Stimulated activated CD8-positive, alpha-beta memory T cell treated with anti-CD3 and anti-CD28 coated beads, Interleukin-4, amount 100 ng/mL, for 48 hours (primary cell): ENCODE results near the gene AP3D1.

Experiments used
- DNase-seq: peaks from one replicate; pipeline ENCODE4 v3.0.0-alpha.2; 2020

AP3D1 gene

GRCh38 chr19:2081873-2082810, 69.2 kb downstream of the AP3D1 start:
- DNase-seq = peak; percentile 69

- no peak for DNase-seq
These were observed 70.9 kb downstream of the AP3D1 start for GRCh38 chr19:2080336-2080988.

DNA sequence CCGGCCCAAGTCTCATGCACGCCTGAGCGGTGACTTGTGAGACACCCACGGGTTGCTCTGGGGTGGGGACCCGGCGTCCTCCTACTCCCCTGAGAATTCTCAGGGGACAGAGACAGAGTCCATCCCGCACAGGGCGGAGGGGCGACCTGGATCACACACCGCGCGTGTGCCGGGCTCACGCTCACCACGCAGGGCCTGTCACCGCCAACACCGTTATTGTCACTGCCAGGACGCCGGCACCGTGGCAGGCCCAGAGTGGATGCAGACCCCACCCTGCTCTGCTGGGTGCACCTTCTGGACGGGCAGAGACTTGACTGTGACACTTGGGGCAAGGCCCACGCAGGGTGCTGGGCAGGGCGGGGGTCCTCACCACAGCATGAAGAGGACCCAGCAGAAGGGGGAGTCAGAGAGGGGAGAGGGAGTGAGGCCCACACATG, 71.5 kb downstream of the AP3D1 start:
- no peak for DNase-seq

DNA sequence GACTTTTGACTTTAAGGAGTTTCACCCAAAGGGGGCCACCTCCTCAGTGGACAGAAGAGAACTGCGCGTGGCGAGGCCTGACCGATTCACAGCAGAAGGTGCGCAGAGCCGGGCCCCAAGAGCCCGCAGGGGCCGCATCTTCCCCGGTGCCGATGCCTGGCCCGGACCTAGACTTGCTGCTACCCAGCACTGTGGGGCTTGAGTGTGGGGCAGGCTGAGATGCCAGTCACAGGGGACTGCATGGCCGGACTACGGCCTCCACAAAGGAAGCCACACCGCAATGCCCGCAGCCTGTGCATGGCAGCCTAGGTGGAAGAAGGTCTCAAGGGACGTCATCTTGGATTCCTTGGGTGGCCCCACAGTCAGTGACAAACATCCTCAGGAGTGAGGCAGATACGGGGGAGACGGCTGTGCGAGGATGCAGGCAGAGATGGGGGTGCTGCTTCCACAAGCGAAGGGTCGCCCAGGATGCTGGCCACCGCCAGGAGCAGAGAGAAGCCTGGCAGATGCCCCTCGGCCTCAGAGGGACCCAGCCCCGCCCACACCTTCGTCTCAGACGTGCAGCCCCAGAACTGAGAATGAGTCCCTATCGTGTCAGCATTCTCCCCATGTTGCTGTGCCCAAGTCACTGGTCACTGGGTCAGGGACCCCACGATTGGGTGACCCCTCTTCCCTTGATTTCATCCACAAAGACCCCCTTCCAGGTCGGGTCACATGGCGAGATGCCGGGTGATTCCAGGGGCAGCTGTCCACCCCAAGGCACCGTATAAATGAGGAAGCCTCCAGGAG, 72.1 kb downstream of the AP3D1 start:
- no peak for DNase-seq

DNA sequence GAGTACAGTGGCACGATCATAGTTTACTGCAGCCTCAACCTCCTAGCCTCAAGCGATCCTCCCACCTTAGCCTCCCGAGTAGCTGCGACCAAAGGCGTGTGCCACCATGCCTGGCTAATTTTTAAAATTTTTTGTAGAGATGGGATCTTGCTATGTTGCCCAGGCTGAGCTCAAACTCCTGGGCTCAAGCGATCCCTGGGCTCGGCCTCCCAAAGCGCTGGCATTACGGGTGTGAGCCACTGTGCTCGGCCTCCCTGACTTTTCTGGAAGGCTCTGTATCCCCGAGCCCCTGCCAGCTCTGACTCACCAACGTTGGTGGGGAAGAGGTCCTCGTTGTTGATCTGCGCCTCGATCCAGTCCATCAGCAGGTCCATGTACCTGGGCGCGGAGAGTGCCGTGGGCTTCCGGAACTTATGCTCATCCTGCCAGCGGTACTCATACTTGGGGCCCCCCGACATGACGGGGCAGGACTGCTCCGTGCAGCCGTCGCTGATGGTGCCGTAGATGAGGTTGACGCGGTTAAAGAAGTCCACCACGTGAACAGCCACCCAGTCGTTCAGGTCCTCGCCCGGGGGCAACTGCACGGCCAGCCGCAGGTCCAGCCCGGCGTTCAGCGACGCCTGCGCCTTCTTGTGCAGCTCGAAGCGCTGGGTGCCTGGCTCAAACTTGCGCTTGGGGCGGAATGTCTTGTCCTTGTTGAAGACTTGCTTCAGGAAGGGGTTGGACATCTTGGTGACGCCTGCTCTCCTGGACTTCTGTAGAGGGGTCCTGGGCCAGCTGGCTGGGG, 73.3 kb downstream of the AP3D1 start:
- DNase-seq = no peak

- DNase-seq = no peak
These were observed 74.0 kb downstream of the AP3D1 start for GRCh38 chr19:2077398-2077797.

DNA sequence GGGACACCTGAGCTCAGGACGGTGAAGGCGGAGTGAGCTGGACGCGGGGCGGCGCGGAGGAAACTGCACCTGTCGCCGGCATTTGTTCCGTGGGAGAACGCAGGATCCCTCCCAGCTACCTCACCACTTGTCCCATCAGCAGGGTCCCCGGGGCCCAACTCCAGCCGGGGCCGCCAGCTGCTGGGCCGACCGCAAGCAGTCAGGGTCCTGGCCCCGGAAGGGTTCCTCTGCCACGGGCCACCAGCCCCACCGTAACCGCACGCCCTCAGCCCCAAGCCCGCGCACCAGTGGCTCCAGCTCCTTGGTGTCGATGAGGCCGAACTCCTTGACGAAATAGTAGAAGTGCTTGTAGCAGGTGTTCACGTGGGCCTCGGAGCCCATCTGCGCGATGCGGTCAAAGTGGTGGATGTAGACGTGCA, 74.8 kb downstream of the AP3D1 start:
- no peak for DNase-seq

- no peak for DNase-seq
These were observed 78.4 kb downstream of the AP3D1 start for GRCh38 chr19:2072757-2073551.

GRCh38 chr19:2070986-2071673, 80.2 kb downstream of the AP3D1 start:
- DNase-seq = no peak

GRCh38 chr19:2070436-2070827, 80.9 kb downstream of the AP3D1 start:
- DNase-seq = no peak

DNA sequence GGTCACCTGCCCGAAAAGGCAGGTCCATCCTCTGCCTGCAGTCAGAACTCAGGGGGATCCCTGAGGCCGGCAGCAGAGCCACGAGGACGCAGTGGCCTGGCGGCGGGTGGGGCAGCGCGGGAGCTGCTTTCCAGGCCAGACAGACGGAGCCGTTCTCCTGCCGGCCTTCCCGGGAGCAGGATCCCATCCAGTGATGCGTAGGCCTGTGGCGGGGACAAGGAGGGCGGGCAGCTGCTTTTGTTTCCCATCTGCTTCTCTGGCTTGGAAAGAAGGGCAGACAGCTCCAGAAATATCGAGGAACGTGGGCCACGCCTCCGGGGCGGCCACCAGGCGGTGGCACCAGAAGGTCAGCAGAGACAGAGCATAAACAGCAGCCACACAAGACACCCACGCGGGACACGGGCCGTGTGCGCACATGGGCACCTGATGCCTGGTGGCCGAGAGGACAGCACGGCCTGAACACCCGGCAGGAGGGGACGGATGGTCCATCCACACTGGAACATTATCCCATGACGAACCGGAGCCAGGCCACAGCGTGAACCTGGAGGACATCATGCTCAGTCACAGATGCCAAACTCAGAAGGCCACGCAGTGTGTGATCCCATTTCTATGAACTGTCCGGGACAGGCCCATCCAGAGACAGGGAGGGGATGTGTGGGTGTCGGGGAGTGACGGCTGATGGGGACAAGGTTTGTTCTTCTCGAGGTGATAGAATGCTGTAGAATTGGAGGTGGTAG, 86.4 kb downstream of the AP3D1 start:
- no peak for DNase-seq

DNA sequence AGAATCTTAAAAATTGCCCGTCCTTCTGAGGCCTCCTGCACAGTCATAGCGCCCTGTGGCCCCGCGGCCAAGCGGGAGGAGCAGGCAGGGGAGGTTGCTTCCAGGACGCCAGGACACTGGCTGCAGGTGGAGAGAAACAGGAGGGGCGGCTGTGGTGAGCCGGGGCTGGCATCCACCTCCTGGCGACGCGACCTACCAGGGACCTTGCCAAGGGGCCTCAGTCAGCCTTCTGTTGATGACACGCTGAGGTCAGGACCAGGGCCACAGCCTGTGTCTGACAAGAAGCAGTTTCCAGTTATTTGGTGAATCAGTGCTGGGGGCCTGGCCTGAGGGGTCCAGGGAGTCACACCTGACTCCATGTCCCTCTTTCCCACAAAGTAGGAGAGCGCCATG, 87.0 kb downstream of the AP3D1 start:
- DNase-seq = no peak

- no peak for DNase-seq
These were observed 87.5 kb downstream of the AP3D1 start for GRCh38 chr19:2063824-2064223.

- DNase-seq = no peak
These were observed 88.6 kb downstream of the AP3D1 start for GRCh38 chr19:2062770-2063169.

DNA sequence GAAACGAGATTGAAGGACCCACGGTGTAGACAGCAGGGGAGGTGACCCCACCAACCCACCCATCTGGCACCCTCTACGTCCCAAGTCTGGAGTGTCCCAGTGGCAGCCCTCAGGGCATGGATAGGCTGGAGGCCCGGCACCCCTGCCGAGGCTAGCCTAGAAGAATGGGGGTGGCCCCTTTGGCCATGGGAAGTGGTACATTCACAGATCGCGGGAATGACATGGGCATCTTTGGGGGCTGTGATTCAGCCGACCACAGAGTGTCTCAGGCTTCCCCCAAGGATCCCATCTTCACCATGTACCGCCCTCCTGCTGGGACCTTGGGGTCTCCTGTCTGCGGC, 89.0 kb downstream of the AP3D1 start:
- DNase-seq = no peak

DNA sequence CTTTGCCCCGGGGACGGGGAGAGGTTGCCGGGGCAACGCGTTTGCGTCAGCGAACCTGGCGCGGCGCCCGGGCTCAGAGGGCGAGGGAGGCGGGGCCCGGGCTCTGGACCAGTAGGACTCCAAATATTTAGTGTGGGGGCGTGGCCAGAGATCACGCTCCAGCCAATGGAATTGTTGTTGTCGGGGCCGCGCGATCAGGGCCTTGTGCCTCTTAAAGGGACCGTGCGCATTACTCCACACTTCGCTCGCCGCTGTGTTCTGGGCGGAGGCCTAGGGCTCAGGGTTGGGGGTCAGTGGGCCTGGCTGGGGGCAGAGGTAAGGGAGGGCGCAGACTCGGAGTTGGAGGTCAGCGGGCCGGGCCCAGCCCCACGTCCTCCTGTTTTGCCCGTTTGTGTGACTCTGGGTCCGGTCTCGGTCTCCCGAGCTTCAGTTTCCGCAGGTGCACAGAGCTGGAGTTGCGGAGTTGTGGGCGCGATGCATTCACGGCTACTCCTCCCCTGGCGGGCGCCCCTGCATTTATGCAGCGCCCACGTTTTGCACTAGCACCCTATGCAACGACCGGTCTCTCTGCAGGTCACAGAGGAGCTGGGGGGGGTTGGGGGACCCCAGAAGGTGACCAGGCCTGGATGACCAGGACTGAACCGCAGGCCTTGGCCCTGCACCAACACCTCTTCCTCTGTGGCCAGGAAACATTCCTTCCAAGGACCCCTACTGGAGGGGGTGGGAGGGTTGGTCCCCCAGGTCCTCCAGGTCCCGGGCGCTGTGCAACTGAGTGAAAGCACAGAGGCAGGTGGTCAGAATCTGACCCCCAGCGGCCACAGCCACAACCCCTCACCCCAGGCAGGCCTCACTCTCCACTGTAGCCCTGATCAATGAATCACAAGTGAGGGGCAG, 89.6 kb downstream of the AP3D1 start:
- peak; percentile 100 for DNase-seq

DNA sequence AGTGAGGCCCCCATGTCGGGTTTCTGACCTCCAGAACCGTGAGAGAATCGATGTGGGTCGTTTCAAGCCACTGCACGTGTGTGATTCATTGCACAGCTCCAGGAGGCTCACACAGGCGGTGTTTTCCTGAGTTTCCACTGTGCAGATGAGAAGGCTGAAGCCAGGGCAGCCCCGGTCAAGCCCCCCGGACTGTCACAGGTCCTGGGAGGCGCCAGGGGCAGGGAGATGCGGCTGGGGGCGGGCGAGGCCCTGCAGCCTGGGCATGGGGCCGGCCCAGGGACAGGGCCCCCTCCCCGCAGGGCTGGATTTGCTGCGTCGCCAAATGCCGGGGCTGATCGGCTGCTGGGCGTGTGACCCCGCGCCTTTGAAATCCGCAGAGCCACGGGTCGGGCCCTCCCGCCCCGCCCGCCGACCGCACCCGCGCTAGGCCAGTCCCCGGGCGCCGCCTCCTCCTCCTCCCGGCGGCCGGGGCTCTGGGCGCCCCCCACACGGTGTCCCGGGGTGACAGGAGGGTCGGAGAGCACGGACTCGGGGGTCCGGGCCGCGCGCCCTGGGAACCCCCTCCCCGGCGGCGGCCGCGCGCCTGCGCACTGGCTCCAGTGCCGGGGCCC, 90.4 kb downstream of the AP3D1 start:
- peak; percentile 65 for DNase-seq

- DNase-seq = no peak
These were observed 91.8 kb downstream of the AP3D1 start for GRCh38 chr19:2059422-2060201.
